Activated CD4-positive, CD25-positive, alpha-beta regulatory T cell treated with anti-CD3 and anti-CD28 coated beads, Interleukin-2, amount 50 U/mL, for 24 hours (primary cell): Measurements from ENCODE around the gene SECISBP2L.
"Not testable (repeated sequence)": the region's sequence is repeated elsewhere in the genome, so short reads cannot be mapped to it uniquely, and the experiment has no call there.

Experiments used
- ATAC-seq, 2 donors: fragments of 150-1000 bp; cut with Tn5 transposase; one replicate each; pipeline ENCODE4 v1.10.0; 2021; ENCODE audit warnings: mild to moderate bottlenecking in 1 of 2, moderate library complexity in 1 of 2

The SECISBP2L gene

GRCh38 chr15:49046220-49047102, at the start of gene SECISBP2L:
Gene SECISBP2L, minus strand, starts transcription at chr15:49046446. Its CDS starts 147 bp downstream, at chr15:49046299.
- peak; percentile 93 to 95 for ATAC-seq

- no peak for ATAC-seq
Observed at GRCh38 chr15:49094923-49095322, 48.7 kb upstream of the SECISBP2L start.

GRCh38 chr15:49093252-49094105, 47.2 kb upstream of the SECISBP2L start:
- ATAC-seq: no peak

- ATAC-seq: no peak
Observed at GRCh38 chr15:49088996-49089395, 42.8 kb upstream of the SECISBP2L start.

GRCh38 chr15:49085696-49086459, 39.6 kb upstream of the SECISBP2L start:
- ATAC-seq: no peak

GRCh38 chr15:49084285-49084570, 38.0 kb upstream of the SECISBP2L start:
- no peak for ATAC-seq

GRCh38 chr15:49083401-49084284, 37.4 kb upstream of the SECISBP2L start:
- no peak for ATAC-seq

- no peak for ATAC-seq
Observed at GRCh38 chr15:49082960-49083359, 36.7 kb upstream of the SECISBP2L start.

- ATAC-seq: no peak
Observed at GRCh38 chr15:49079340-49080039, 33.2 kb upstream of the SECISBP2L start.

GRCh38 chr15:49075881-49076280, 29.6 kb upstream of the SECISBP2L start:
- no peak for ATAC-seq

- not testable (repeated sequence) for ATAC-seq
Observed at GRCh38 chr15:49074589-49075287, 28.5 kb upstream of the SECISBP2L start.

GRCh38 chr15:49066372-49066771, 20.1 kb upstream of the SECISBP2L start:
- no peak for ATAC-seq

GRCh38 chr15:49064884-49065283, 18.6 kb upstream of the SECISBP2L start:
- no peak for ATAC-seq

- ATAC-seq: no peak
Observed at GRCh38 chr15:49064281-49064653, 18.0 kb upstream of the SECISBP2L start.

- ATAC-seq: no peak
Observed at GRCh38 chr15:49063402-49064280, 17.4 kb upstream of the SECISBP2L start.

GRCh38 chr15:49062900-49063299, 16.7 kb upstream of the SECISBP2L start:
- no peak for ATAC-seq

GRCh38 chr15:49060710-49061495, 14.7 kb upstream of the SECISBP2L start:
- ATAC-seq: no peak

- no peak for ATAC-seq
Observed at GRCh38 chr15:49059491-49059890, 13.2 kb upstream of the SECISBP2L start.

- no peak for ATAC-seq
Observed at GRCh38 chr15:49058559-49058958, 12.3 kb upstream of the SECISBP2L start.
